IMR-90 (cell line): ENCODE measurements around the gene RFX5. TPM values are rescaled to one million over a fixed set of nuclear protein-coding genes. Genes with fewer than 3 reads are reported as not detected.
A peak's percentile ranks its signal among the peaks of the same experiment; 100 is the strongest.

Experiments used
- ATAC-seq: fragments of 200-7000 bp; cut with Tn5 transposase; 2 replicates; pipeline ENCODE4 v1.9.1; 2020; ENCODE audit warnings: low read depth, mild to moderate bottlenecking, moderate library complexity
- BruUV-seq: library from RNA; stranded (reverse); fragments of 400-500 nt; replicated peaks from 2 replicates; lab custom pipeline; 2021; lab: Mats Ljungman, UMichigan
- CTCF ChIA-PET: fragments of 300-600 bp; formaldehyde crosslinking; extraction: SDS; loops from one replicate; lab custom pipeline; 2021; ENCODE audit warnings: antibody characterized with exemption; lab: Yijun Ruan, JAX
- POLR2A ChIA-PET: fragments of 300-600 bp; sonication (Branson Sonifier 250); formaldehyde crosslinking; loops from one replicate; lab custom pipeline; 2022; ENCODE audit warnings: antibody characterized with exemption; ENCODE audit not compliant: unreplicated experiment; lab: Charles Lee
- DNase-seq: peaks from one replicate; pipeline ENCODE4 v3.0.0; 2013
- H2AFZ ChIP-seq: replicated peaks from 2 replicates; pipeline ENCODE3; 2013; ENCODE audit warnings: low read length, mild to moderate bottlenecking; ENCODE audit not compliant: poor library complexity
- H2AK5ac ChIP-seq: 2 replicates; pipeline ENCODE4 v1.6.1; 2013; ENCODE audit warnings: low read depth, low read length, inconsistent platforms
- H2AK9ac ChIP-seq: replicated peaks from 2 replicates; pipeline ENCODE3; 2013; ENCODE audit warnings: mild to moderate bottlenecking, low read depth, low read length, moderate library complexity; ENCODE audit not compliant: poor library complexity
- H2BK120ac ChIP-seq: 2 replicates; pipeline ENCODE4 v1.6.1; 2013; ENCODE audit warnings: low read depth, low read length, inconsistent platforms
- H2BK15ac ChIP-seq: 3 replicates; pipeline ENCODE4 v1.6.1; 2013; ENCODE audit warnings: low read depth, low read length, inconsistent platforms
- H2BK20ac ChIP-seq: 2 replicates; pipeline ENCODE4 v1.6.1; 2013; ENCODE audit warnings: low read depth, mild to moderate bottlenecking, inconsistent platforms, low read length, moderate library complexity
- H2BK5ac ChIP-seq: 2 replicates; pipeline ENCODE4 v1.6.1; 2013; ENCODE audit warnings: mild to moderate bottlenecking, low read depth, low read length, inconsistent platforms; ENCODE audit not compliant: poor library complexity, severe bottlenecking
- H3K14ac ChIP-seq: replicated peaks from 2 replicates; pipeline ENCODE4 v1.6.1; 2013; ENCODE audit warnings: low read depth, low read length, inconsistent platforms
- H3K18ac ChIP-seq: 2 replicates; pipeline ENCODE4 v1.6.1; 2013; ENCODE audit warnings: low read depth, low read length, control low read depth
- H3K23ac ChIP-seq: 2 replicates; pipeline ENCODE4 v1.6.1; 2013; ENCODE audit warnings: low read depth, low read length, inconsistent platforms
- H3K27ac ChIP-seq: 2 replicates; pipeline ENCODE4 v1.5.1; 2013; ENCODE audit warnings: mild to moderate bottlenecking, control low read depth, low read length; ENCODE audit not compliant: insufficient read depth
- H3K27me3 ChIP-seq: 2 replicates; pipeline ENCODE4 v1.6.1; 2013; ENCODE audit warnings: low read length; ENCODE audit not compliant: control insufficient read depth, insufficient read depth
- H3K36me3 ChIP-seq: 2 replicates; pipeline ENCODE4 v1.6.1; 2013; ENCODE audit warnings: low read length, mixed read lengths; ENCODE audit not compliant: control insufficient read depth, insufficient read depth
- H3K4ac ChIP-seq: 2 replicates; pipeline ENCODE4 v1.6.1; 2013; ENCODE audit warnings: low read depth, low read length, inconsistent platforms
- H3K4me1 ChIP-seq: 2 replicates; pipeline ENCODE4 v1.6.1; 2013; ENCODE audit warnings: low read length, mixed read lengths; ENCODE audit not compliant: control insufficient read depth, insufficient read depth
- H3K4me2 ChIP-seq: 2 replicates; pipeline ENCODE4 v1.6.1; 2013; ENCODE audit warnings: low read depth, mild to moderate bottlenecking, control low read depth, low read length, moderate library complexity
- H3K4me3 ChIP-seq: 2 replicates; pipeline ENCODE4 v1.5.1; 2013; ENCODE audit warnings: low read depth, mild to moderate bottlenecking, control low read depth, low read length, moderate library complexity; ENCODE audit not compliant: insufficient read depth
- H3K56ac ChIP-seq: 2 replicates; pipeline ENCODE4 v1.6.1; 2013; ENCODE audit warnings: low read length, inconsistent platforms; ENCODE audit not compliant: insufficient read depth; ENCODE audit errors: extremely low read depth
- H3K79me1 ChIP-seq, 2 experiments: 2 replicates each; pipeline ENCODE4 v1.6.1; 2013; ENCODE audit warnings: low read length in 2 of 2, inconsistent platforms in 1 of 2, low read depth in 1 of 2
- H3K9ac ChIP-seq: 2 replicates; pipeline ENCODE4 v1.6.1; 2013; ENCODE audit warnings: low read depth, low read length, control low read depth
- H3K9me1 ChIP-seq: 2 replicates; pipeline ENCODE4 v1.6.1; 2013; ENCODE audit warnings: low read length, inconsistent platforms; ENCODE audit not compliant: insufficient read depth
- H3K9me3 ChIP-seq: 2 replicates; pipeline ENCODE4 v1.6.1; 2013; ENCODE audit warnings: low read length; ENCODE audit not compliant: control insufficient read depth, insufficient read depth
- H4K20me1 ChIP-seq: 2 replicates; pipeline ENCODE4 v1.6.1; 2013; ENCODE audit warnings: low read length, inconsistent platforms; ENCODE audit not compliant: insufficient read depth
- H4K5ac ChIP-seq: 2 replicates; pipeline ENCODE4 v1.6.1; 2013; ENCODE audit warnings: mild to moderate bottlenecking, low read depth, low read length, control low read depth
- H4K8ac ChIP-seq, 2 experiments: 2 replicates each; pipeline ENCODE4 v1.6.1; 2013; ENCODE audit warnings: low read depth in 2 of 2, low read length in 2 of 2, control low read depth in 1 of 2, inconsistent platforms in 1 of 2
- H4K91ac ChIP-seq: 2 replicates; pipeline ENCODE4 v1.6.1; 2013; ENCODE audit warnings: low read depth, low read length, inconsistent platforms; ENCODE audit not compliant: insufficient read depth
- BHLHE40 ChIP-seq: fragments of 150-350 bp; IDR thresholded peaks from 2 replicates; pipeline ENCODE4 v1.6.1; 2016; ENCODE audit warnings: mild to moderate bottlenecking, low read depth, low read length
- CEBPB ChIP-seq: IDR thresholded peaks from 2 replicates; pipeline ENCODE4 v1.6.1; 2012; ENCODE audit warnings: low read depth, low read length, improper control_type of control experiment
- USF2 ChIP-seq: fragments of 150-350 bp; IDR thresholded peaks from 2 replicates; pipeline ENCODE4 v1.6.1; 2017; ENCODE audit warnings: mild to moderate bottlenecking, antibody characterized with exemption, low read length, low read depth
- WGBS, 2 experiments: methylation state at CpG; one replicate each; pipeline versions ENCODE4 v1.1.5 to v1.1.7; 2013; ENCODE audit warnings: missing lambda C conversion rate in 2 of 2; ENCODE audit not compliant: insufficient read length in 1 of 2; ENCODE audit errors: extremely low coverage in 2 of 2; 5-methylcytosine and 5-hydroxymethylcytosine counted together
- dilution Hi-C: fragments of 300-500 bp; cut with HindIII; formaldehyde crosslinking; loops from one replicate; pipeline ENCODE4 v1.14.3; 2018; ENCODE audit warnings: low sequenced_read_pairs; ENCODE audit not compliant: unreplicated experiment
- in situ Hi-C: fragments of 300-500 bp; cut with MboI; formaldehyde crosslinking; loops from 3 replicates; pipeline ENCODE4 v1.14.3; 2019; ENCODE audit warnings: low sequenced_read_pairs, inconsistent platforms, mixed read lengths
- intact Hi-C: fragments of 100-400 bp; cut with micrococcal nuclease; formaldehyde crosslinking; loops from 2 replicates; pipeline ENCODE4 v1.10.0; 2022
- polyA plus RNA-seq, 3 experiments: library from polyadenylated mRNA; depleted of rRNA; stranded (reverse); fragments of >200 nt; gene quantifications; 2 replicates each; pipeline ENCODE4 v1.2.3, GENCODE V29; 2012; ENCODE audit warnings: low replicate concordance in 1 of 3
- total RNA-seq: library from RNA; depleted of rRNA; stranded (reverse); fragments of >200 nt; gene quantifications from 2 replicates; pipeline ENCODE4 v1.2.3, GENCODE V29; 2012

RFX5 gene
- total and polyA plus RNA-seq, 2 of the 4 experiments (the other 2 are of a cell fraction) = 29.3 to 44.4 TPM

GRCh38 chr1:151325646-151326429 is 21.2 kb downstream of the RFX5 start:
- Histone ChIP-seq H3K18ac (no peak overlapping the region), H3K9ac (peak overlapping the region; percentile 90), H2BK20ac (peak overlapping the region; percentile 11; the same call in 1 of the 2 replicates), H2AK5ac (peak overlapping the region; percentile 59), H2BK15ac (peak overlapping the region; percentile 29; the same call in 1 of the 3 replicates), H4K5ac (no peak overlapping the region), H3K27ac (peak overlapping the region; percentile 34), H2AK9ac (no peak overlapping the region), H3K27me3 (no peaks in the 10 kb centered on the region), H4K20me1 (peaks cover 17% of the 10 kb centered on the region), H2BK5ac (peak overlapping the region; percentile 92), H4K8ac (peak overlapping the region; percentile 29 to 97; a peak in 2 of 4 replicates), H3K4me1 (peaks cover 9% of the 10 kb centered on the region), H3K4me3 (peak overlapping the region; percentile 88), H3K36me3 (peaks cover 17% of the 10 kb centered on the region), H2AFZ (no peak overlapping the region), H3K56ac (peak overlapping the region; percentile 99), H4K91ac (peak overlapping the region; percentile 40; the same call in 1 of the 2 replicates), H3K79me1 (peaks cover 19 to 56% of the 10 kb centered on the region in 2 experiments), H3K23ac (peak overlapping the region; percentile 82), H3K4ac (peak overlapping the region; percentile 88), H3K9me3 (no peaks in the 10 kb centered on the region), H3K4me2 (peak overlapping the region; percentile 100), H3K14ac (peak overlapping the region; percentile 84), H2BK120ac (peak overlapping the region; percentile 45), H3K9me1 (peaks cover 12% of the 10 kb centered on the region)
- WGBS, 2 experiments = 0% methylated on average over 1 of the region's 5 CpGs; no CpG with 5 or more reads in 1 of the 2 experiments
- CTCF ChIA-PET = interaction anchor here (0.6 to 1.8 kb wide), 3 partner anchors 15 to 25 kb away, joined by 5 to 9 read pairs (median 5); no protein-coding TSS in a partner anchor
- DNase-seq (peak; percentile 44), ATAC-seq (peak; percentile 18; the same call in 1 of the 2 replicates)
- TF ChIP-seq CEBPB (no peak), USF2 (0 out of 2 replicates have a peak, but pooled peaks have one; percentile 18), BHLHE40 (0 out of 2 replicates have a peak, but pooled peaks have one; percentile 5)
- dilution Hi-C loops = no loop called here
- in situ Hi-C loops = no loop called here
- POLR2A ChIA-PET = interaction anchor here (0.6 to 1.6 kb wide), 5 partner anchors 13 to 404 kb away, joined by 3 to 4 read pairs (median 3); partner anchors contain the start of gene ZNF687
- intact Hi-C loops = loop anchor here (10.0 kb wide), 1 partner anchor 219 kb away; the partner anchor contains the start of gene TUFT1
- BruUV-seq = no TSS peak
